Osteoblast (primary cell): ENCODE results near the gene TLE5. TPM values are rescaled to one million over a fixed set of nuclear protein-coding genes. Genes with fewer than 3 reads are reported as not detected.

Experiments
- DNase-seq: peaks from one replicate; pipeline ENCODE4 v3.0.0; 2011; ENCODE audit warnings: low spot score, mixed read lengths; ENCODE audit not compliant: insufficient read length; ENCODE audit errors: missing footprints
- H2AFZ ChIP-seq: 2 replicates; pipeline ENCODE4 v1.6.0; 2011; ENCODE audit warnings: mild to moderate bottlenecking, low read length
- H3K27ac ChIP-seq: 2 replicates; pipeline ENCODE4 v1.5.1; 2011; ENCODE audit warnings: mild to moderate bottlenecking, low read depth, low read length, moderate library complexity
- H3K27me3 ChIP-seq: 2 replicates; pipeline ENCODE4 v1.6.0; 2012; ENCODE audit warnings: mild to moderate bottlenecking, control low read depth, inconsistent platforms, low read length, moderate library complexity; ENCODE audit not compliant: insufficient read depth
- H3K36me3 ChIP-seq: 2 replicates; pipeline ENCODE4 v1.5.1; 2011; ENCODE audit warnings: mild to moderate bottlenecking, low read length, control low read depth, moderate library complexity; ENCODE audit not compliant: insufficient read depth
- H3K4me1 ChIP-seq: 2 replicates; pipeline ENCODE4 v1.5.1; 2011; ENCODE audit warnings: mild to moderate bottlenecking, low read length, control low read depth, moderate library complexity; ENCODE audit not compliant: insufficient read depth
- H3K4me2 ChIP-seq: 2 replicates; pipeline ENCODE4 v1.6.0; 2011; ENCODE audit warnings: mild to moderate bottlenecking, low read length; ENCODE audit not compliant: insufficient read depth
- H3K4me3 ChIP-seq: fragments of 200-600 bp; sonication (generic); 3 replicates; pipeline ENCODE4 v1.5.1; 2012; ENCODE audit warnings: mild to moderate bottlenecking, low read length, inconsistent platforms; ENCODE audit not compliant: insufficient read depth
- H3K79me2 ChIP-seq: 2 replicates; pipeline ENCODE4 v1.6.0; 2012; ENCODE audit warnings: mild to moderate bottlenecking, low read length, control low read depth, inconsistent platforms; ENCODE audit not compliant: insufficient read depth
- H3K9me3 ChIP-seq: 2 replicates; pipeline ENCODE4 v1.5.1; 2011; ENCODE audit warnings: low read depth, low read length, control low read depth
- H4K20me1 ChIP-seq: 2 replicates; pipeline ENCODE4 v1.6.0; 2012; ENCODE audit warnings: mild to moderate bottlenecking, low read length, control low read depth; ENCODE audit not compliant: insufficient read depth
- total RNA-seq: library from RNA; depleted of rRNA; stranded (reverse); fragments of >200 nt; gene quantifications from 2 replicates; pipeline ENCODE4 v1.2.3, GENCODE V29; 2012
- TF ChIP-seq, protein P1 (sequence below): IDR thresholded peaks from 2 replicates; pipeline ENCODE4 v1.5.1; 2011; ENCODE audit warnings: mild to moderate bottlenecking, low read depth, low read length, moderate library complexity; ENCODE audit errors: extremely low read depth

The TLE5 gene
- total RNA-seq, 1 donor = 211 TPM

GRCh38 chr19:3055741-3056416 lies 6.4 kb downstream of the TLE5 start:
- peak; percentile 73 for DNase-seq
- Histone ChIP-seq H3K27me3 (no peaks in the 10 kb centered on the region), H3K27ac (no peak overlapping the region), H3K79me2 (peaks cover 24% of the 10 kb centered on the region), H3K9me3 (no peaks in the 10 kb centered on the region), H4K20me1 (peaks cover 54% of the 10 kb centered on the region), H3K36me3 (peaks cover 48% of the 10 kb centered on the region), H3K4me3 (no peak overlapping the region), H3K4me2 (no peak overlapping the region), H3K4me1 (peaks cover 13% of the 10 kb centered on the region), H2AFZ (no peak overlapping the region)
- TF ChIP-seq, protein P1, sequence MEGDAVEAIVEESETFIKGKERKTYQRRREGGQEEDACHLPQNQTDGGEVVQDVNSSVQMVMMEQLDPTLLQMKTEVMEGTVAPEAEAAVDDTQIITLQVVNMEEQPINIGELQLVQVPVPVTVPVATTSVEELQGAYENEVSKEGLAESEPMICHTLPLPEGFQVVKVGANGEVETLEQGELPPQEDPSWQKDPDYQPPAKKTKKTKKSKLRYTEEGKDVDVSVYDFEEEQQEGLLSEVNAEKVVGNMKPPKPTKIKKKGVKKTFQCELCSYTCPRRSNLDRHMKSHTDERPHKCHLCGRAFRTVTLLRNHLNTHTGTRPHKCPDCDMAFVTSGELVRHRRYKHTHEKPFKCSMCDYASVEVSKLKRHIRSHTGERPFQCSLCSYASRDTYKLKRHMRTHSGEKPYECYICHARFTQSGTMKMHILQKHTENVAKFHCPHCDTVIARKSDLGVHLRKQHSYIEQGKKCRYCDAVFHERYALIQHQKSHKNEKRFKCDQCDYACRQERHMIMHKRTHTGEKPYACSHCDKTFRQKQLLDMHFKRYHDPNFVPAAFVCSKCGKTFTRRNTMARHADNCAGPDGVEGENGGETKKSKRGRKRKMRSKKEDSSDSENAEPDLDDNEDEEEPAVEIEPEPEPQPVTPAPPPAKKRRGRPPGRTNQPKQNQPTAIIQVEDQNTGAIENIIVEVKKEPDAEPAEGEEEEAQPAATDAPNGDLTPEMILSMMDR = no peak

DNA sequence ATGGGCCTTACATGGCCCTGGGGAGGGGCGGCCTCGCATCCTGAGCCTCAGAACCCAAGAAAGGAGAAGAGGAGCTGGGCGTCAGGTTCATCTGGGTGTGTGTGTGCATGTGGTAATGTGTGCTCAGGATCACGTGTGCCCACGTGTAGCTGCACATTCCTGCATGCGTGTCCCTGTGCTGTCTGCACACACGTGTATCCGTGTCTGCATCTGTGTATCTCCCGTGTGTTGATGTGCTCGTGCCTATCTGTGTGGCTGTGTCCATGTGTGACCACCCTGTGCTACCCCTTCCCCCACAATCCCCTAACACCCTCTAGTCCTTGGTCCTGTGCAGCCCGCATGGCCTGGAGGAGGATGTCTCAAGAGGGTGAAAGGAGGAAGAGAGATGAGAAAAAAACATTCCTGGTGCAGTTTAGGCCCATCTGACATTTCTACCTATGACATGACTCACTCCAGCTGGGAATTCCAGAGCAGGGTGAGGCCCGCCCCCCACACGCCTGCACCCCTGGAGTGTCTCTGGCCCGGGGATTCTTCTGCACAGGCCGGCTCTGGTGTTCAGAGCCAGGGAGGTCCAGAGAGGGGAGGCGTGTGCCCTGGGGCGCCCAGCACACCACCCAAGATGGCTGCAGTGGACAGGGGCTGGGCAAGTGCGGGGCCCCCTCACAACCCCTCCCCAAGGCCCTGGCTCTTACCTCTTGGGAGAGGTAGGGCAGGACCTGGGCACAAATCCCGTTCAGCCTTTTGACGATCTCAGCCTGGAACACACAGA lies 7.1 kb downstream of the TLE5 start:
- Histone ChIP-seq H3K4me1 (peaks cover 8% of the 10 kb centered on the region), H3K4me2 (no peak overlapping the region), H3K79me2 (peaks cover 18% of the 10 kb centered on the region), H3K9me3 (no peaks in the 10 kb centered on the region), H3K4me3 (no peak overlapping the region), H4K20me1 (peaks cover 51% of the 10 kb centered on the region), H3K36me3 (peaks cover 48% of the 10 kb centered on the region), H3K27ac (no peak overlapping the region), H2AFZ (no peak overlapping the region), H3K27me3 (no peaks in the 10 kb centered on the region)
- peak; percentile 65 for DNase-seq
- TF ChIP-seq, protein P1 = no peak

GRCh38 chr19:3054265-3054971 lies 7.9 kb downstream of the TLE5 start:
- DNase-seq = peak; percentile 83
- Histone ChIP-seq H3K4me3 (no peak overlapping the region), H3K27ac (no peak overlapping the region), H3K27me3 (no peaks in the 10 kb centered on the region), H3K79me2 (peaks cover 11% of the 10 kb centered on the region), H4K20me1 (peaks cover 44% of the 10 kb centered on the region), H3K4me2 (no peak overlapping the region), H2AFZ (no peak overlapping the region), H3K4me1 (peaks cover 8% of the 10 kb centered on the region), H3K36me3 (peaks cover 41% of the 10 kb centered on the region), H3K9me3 (no peaks in the 10 kb centered on the region)
- TF ChIP-seq, protein P1 = no peak

GRCh38 chr19:3053780-3054179 lies 8.5 kb downstream of the TLE5 start:
- Histone ChIP-seq H4K20me1 (peaks cover 41% of the 10 kb centered on the region), H3K27ac (no peak overlapping the region), H3K79me2 (peaks cover 10% of the 10 kb centered on the region), H3K4me2 (no peak overlapping the region), H3K27me3 (no peaks in the 10 kb centered on the region), H3K36me3 (peaks cover 39% of the 10 kb centered on the region), H3K4me1 (peaks cover 8% of the 10 kb centered on the region), H2AFZ (no peak overlapping the region), H3K9me3 (no peaks in the 10 kb centered on the region), H3K4me3 (no peak overlapping the region)
- DNase-seq = peak; percentile 29
- TF ChIP-seq, protein P1 = no peak
